H1 (cell line): ENCODE data around the gene ERP44. TPM values are rescaled to one million over a fixed set of nuclear protein-coding genes. Genes with fewer than 3 reads are reported as not detected.

ENCODE experiments used
- CTCF ChIA-PET: fragments of 300-600 bp; sonication (Branson Sonifier 250); formaldehyde crosslinking; loops from one replicate; lab custom pipeline; 2021; ENCODE audit not compliant: partially characterized antibody; lab: Charles Lee
- POLR2A ChIA-PET: fragments of 300-600 bp; sonication (Branson Sonifier 250); formaldehyde crosslinking; loops from one replicate; lab custom pipeline; 2021; ENCODE audit warnings: inconsistent platforms; ENCODE audit not compliant: partially characterized antibody; lab: Charles Lee
- DNase-seq, 2 experiments: peaks; one replicate each; pipeline versions ENCODE4 v3.0.0 to v3.0.0-alpha.2; 2010 to 2022; ENCODE audit warnings: low spot score in 2 of 2, low read depth in 1 of 2, mixed read lengths in 1 of 2
- FAIRE-seq: peaks from 2 replicates; lab custom pipeline; 2011; peaks lifted over from hg19 to GRCh38; lab: Jason Lieb, UNC
- H2AFZ ChIP-seq: 2 replicates; pipeline ENCODE4 v1.8.1; 2012; ENCODE audit warnings: low read length, inconsistent platforms
- H2AK5ac ChIP-seq: 2 replicates; pipeline ENCODE4 v1.6.1; 2013; ENCODE audit warnings: low read depth, low read length
- H2BK120ac ChIP-seq: replicated peaks from 2 replicates; pipeline ENCODE3; 2013; ENCODE audit warnings: low read depth, low read length, inconsistent platforms
- H2BK12ac ChIP-seq: 2 replicates; pipeline ENCODE4 v1.6.1; 2013; ENCODE audit warnings: low read depth, low read length
- H2BK15ac ChIP-seq: 2 replicates; pipeline ENCODE4 v1.6.1; 2013; ENCODE audit warnings: low read length
- H2BK20ac ChIP-seq: 2 replicates; pipeline ENCODE4 v1.6.1; 2013; ENCODE audit warnings: low read length
- H2BK5ac ChIP-seq: 2 replicates; pipeline ENCODE4 v1.6.1; 2013; ENCODE audit warnings: low read depth, low read length
- H3K14ac ChIP-seq: 2 replicates; pipeline ENCODE4 v1.6.1; 2013; ENCODE audit warnings: inconsistent platforms; ENCODE audit not compliant: insufficient read length
- H3K18ac ChIP-seq: 2 replicates; pipeline ENCODE4 v1.6.1; 2013; ENCODE audit warnings: low read length; ENCODE audit errors: extremely low read depth
- H3K23ac ChIP-seq: 2 replicates; pipeline ENCODE4 v1.6.1; 2013; ENCODE audit warnings: inconsistent platforms; ENCODE audit not compliant: insufficient read length
- H3K23me2 ChIP-seq: 2 replicates; pipeline ENCODE4 v1.6.1; 2013; ENCODE audit warnings: low read depth, low read length
- H3K27ac ChIP-seq: 2 replicates; pipeline ENCODE4 v1.6.1; 2011; ENCODE audit warnings: low read depth, low read length, inconsistent platforms
- H3K27me3 ChIP-seq, 4 experiments: replicated peaks in 1 of 4; 1 replicate in 1 of 4; 2 replicates in 3 of 4; pipeline versions ENCODE4 v1.6.1 to v1.8.1; 2011 to 2013; ENCODE audit warnings: low read length in 3 of 4, mild to moderate bottlenecking in 3 of 4, inconsistent platforms in 2 of 4, mixed read lengths in 2 of 4, moderate library complexity in 1 of 4; ENCODE audit not compliant: control insufficient read depth in 3 of 4, insufficient read depth in 3 of 4; ENCODE audit errors: extremely low read depth in 1 of 4
- H3K36me3 ChIP-seq, 4 experiments: 2 replicates each; pipeline versions ENCODE4 v1.6.1 to v1.8.1; 2011 to 2013; ENCODE audit warnings: mild to moderate bottlenecking in 4 of 4, low read length in 3 of 4, moderate library complexity in 2 of 4, control low read depth in 1 of 4, inconsistent platforms in 1 of 4; ENCODE audit not compliant: insufficient read depth in 4 of 4, control insufficient read depth in 2 of 4
- H3K4ac ChIP-seq: replicated peaks from 2 replicates; pipeline ENCODE3; 2013; ENCODE audit warnings: low read length, low read depth, mixed read lengths, inconsistent platforms; ENCODE audit not compliant: insufficient read length
- H3K4me1 ChIP-seq, 4 experiments: replicated peaks in 1 of 4; 1 replicate in 1 of 4; 2 replicates in 3 of 4; pipeline versions ENCODE4 v1.6.1 to v1.8.1; 2011 to 2013; ENCODE audit warnings: low read length in 3 of 4, inconsistent platforms in 2 of 4, mixed read lengths in 1 of 4; ENCODE audit not compliant: insufficient read depth in 4 of 4, control insufficient read depth in 3 of 4
- H3K4me2 ChIP-seq, 2 experiments: 2 replicates each; pipeline versions ENCODE4 v1.6.1 to v1.8.1; 2011 to 2013; ENCODE audit warnings: low read depth in 2 of 2, low read length in 2 of 2, control low read depth in 1 of 2, inconsistent platforms in 1 of 2, mild to moderate bottlenecking in 1 of 2; ENCODE audit not compliant: insufficient read depth in 1 of 2
- H3K4me3 ChIP-seq, 4 experiments: fragments of 200-600, 300-600 bp in 1 of 4; sonication (generic), shearing (Covaris generic), sonication (Bioruptor Twin) in 1 of 4; 2 replicates each; pipeline versions ENCODE4 v1.5.1 to v1.8.1; 2011 to 2016; ENCODE audit warnings: low read length in 4 of 4, low read depth in 3 of 4, control low read depth in 2 of 4, inconsistent platforms in 2 of 4, mild to moderate bottlenecking in 2 of 4, mixed read lengths in 1 of 4, moderate library complexity in 1 of 4; ENCODE audit not compliant: insufficient read depth in 2 of 4; ENCODE audit errors: extremely low read depth in 1 of 4
- H3K56ac ChIP-seq: replicated peaks from 2 replicates; pipeline ENCODE3; 2013; ENCODE audit warnings: low read depth, mild to moderate bottlenecking, mixed read lengths, low read length, inconsistent platforms; ENCODE audit not compliant: insufficient read length
- H3K79me1 ChIP-seq: 2 replicates; pipeline ENCODE4 v1.6.1; 2013; ENCODE audit warnings: low read depth, low read length, control low read depth
- H3K79me2 ChIP-seq, 2 experiments: 2 replicates each; pipeline versions ENCODE4 v1.6.1 to v1.8.1; 2012 to 2013; ENCODE audit warnings: low read length in 2 of 2, mild to moderate bottlenecking in 2 of 2, inconsistent platforms in 1 of 2; ENCODE audit not compliant: insufficient read depth in 2 of 2, control insufficient read depth in 1 of 2
- H3K9ac ChIP-seq, 4 experiments: replicated peaks in 1 of 4; 1 replicate in 1 of 4; 2 replicates in 3 of 4; pipeline versions ENCODE4 v1.6.1 to v1.8.1; 2011 to 2013; ENCODE audit warnings: low read depth in 3 of 4, low read length in 3 of 4, control low read depth in 2 of 4, mild to moderate bottlenecking in 2 of 4, moderate library complexity in 2 of 4, inconsistent platforms in 1 of 4; ENCODE audit errors: extremely low read depth in 1 of 4
- H3K9me3 ChIP-seq, 2 experiments: 2 replicates each; pipeline versions ENCODE4 v1.6.1 to v1.8.1; 2012 to 2013; ENCODE audit warnings: mild to moderate bottlenecking in 2 of 2, moderate library complexity in 2 of 2, control low read depth in 1 of 2, inconsistent platforms in 1 of 2, low read depth in 1 of 2, low read length in 1 of 2, mixed read lengths in 1 of 2; ENCODE audit not compliant: insufficient read depth in 2 of 2
- H4K20me1 ChIP-seq, 2 experiments: replicated peaks in 1 of 2; 2 replicates each; pipeline versions ENCODE3 to v1.8.1; 2011 to 2013; ENCODE audit warnings: inconsistent platforms in 2 of 2, low read length in 2 of 2, mild to moderate bottlenecking in 1 of 2; ENCODE audit not compliant: insufficient read depth in 2 of 2, control insufficient read depth in 1 of 2
- H4K5ac ChIP-seq: 2 replicates; pipeline ENCODE4 v1.6.1; 2013; ENCODE audit warnings: low read length, low read depth, mixed read lengths, inconsistent platforms; ENCODE audit not compliant: insufficient read length
- H4K8ac ChIP-seq: 2 replicates; pipeline ENCODE4 v1.8.0; 2013; ENCODE audit warnings: mild to moderate bottlenecking, moderate library complexity, low read length, inconsistent platforms; ENCODE audit not compliant: insufficient read depth; ENCODE audit errors: extremely low read depth
- H4K91ac ChIP-seq: replicated peaks from 2 replicates; pipeline ENCODE3; 2013; ENCODE audit warnings: low read length, mixed read lengths, inconsistent platforms; ENCODE audit not compliant: insufficient read length
- HDAC6 ChIP-seq: IDR thresholded peaks from one replicate; pipeline ENCODE4 v1.7.1; 2012; ENCODE audit warnings: low read depth, mild to moderate bottlenecking, inconsistent platforms, low read length, moderate library complexity
- KDM5A ChIP-seq: fragments of 200-600 bp; IDR thresholded peaks from 2 replicates; pipeline ENCODE4 v1.7.1; 2012; ENCODE audit warnings: mild to moderate bottlenecking, low read length, inconsistent platforms, mixed read lengths
- POLR2AphosphoS5 ChIP-seq: IDR thresholded peaks from 2 replicates; pipeline ENCODE4 v1.6.1; 2011; ENCODE audit warnings: low read depth, low read length
- POU5F1 ChIP-seq: IDR thresholded peaks from 2 replicates; pipeline ENCODE4 v1.6.1; 2011; ENCODE audit warnings: low read depth, mild to moderate bottlenecking, low read length, moderate library complexity
- SIN3A ChIP-seq, 2 experiments: IDR thresholded peaks in 1 of 2; conservative IDR thresholded peaks in 1 of 2; 2 replicates each; pipeline ENCODE4 v1.6.1; 2011 to 2012; ENCODE audit warnings: low read length in 2 of 2, improper control_type of control experiment in 1 of 2, low read depth in 1 of 2, mild to moderate bottlenecking in 1 of 2
- SUZ12 ChIP-seq: fragments of 200-600 bp; sonication (generic); IDR thresholded peaks from 2 replicates; pipeline ENCODE4 v1.6.1; 2012; ENCODE audit warnings: mild to moderate bottlenecking, inconsistent platforms, low read length, moderate library complexity, mixed read lengths
- TEAD4 ChIP-seq: IDR thresholded peaks from 2 replicates; pipeline ENCODE4 v1.6.1; 2012; ENCODE audit warnings: low read depth, low read length, inconsistent platforms, mixed read lengths
- YY1 ChIP-seq: IDR thresholded peaks from 2 replicates; pipeline ENCODE4 v1.6.1; 2011; ENCODE audit warnings: low read depth, mild to moderate bottlenecking, low read length
- WGBS, 2 experiments: shearing (Covaris generic) in 1 of 2; methylation state at CpG; one replicate each; pipeline versions ENCODE4 v1.1.6 to v1.1.7; 2013 to 2015; ENCODE audit warnings: low lambda C conversion rate in 2 of 2, mixed read lengths in 2 of 2, inconsistent platforms in 1 of 2, low coverage in 1 of 2, missing lambda C conversion rate in 1 of 2; ENCODE audit not compliant: insufficient replicate concordance in 2 of 2, insufficient coverage in 1 of 2, insufficient read length in 1 of 2; ENCODE audit errors: extremely low coverage in 1 of 2, missing lambda C conversion rate in 1 of 2; 5-methylcytosine and 5-hydroxymethylcytosine counted together
- polyA plus RNA-seq, 7 experiments: library from polyadenylated mRNA; depleted of rRNA in 3 of 7; stranded (reverse) in 5 of 7; unstranded in 2 of 7; fragments of >200 nt in 5 of 7; fragments of 200-250 nt in 2 of 7; gene quantifications; 1 replicate in 5 of 7; 2 replicates in 1 of 7; 4 replicates in 1 of 7; pipeline versions ENCODE4 v1.2.1 to v1.2.3, GENCODE V29; 2011 to 2013; ENCODE audit warnings: missing spikeins in 2 of 7, mixed read lengths in 2 of 7
- total RNA-seq: library from RNA; stranded (reverse); fragmentation: NEBNext Ultra II Directional; extraction: Animal tissue kit (Norgen Biotek cat#: 25700); gene quantifications from 2 replicates; pipeline ENCODE4 v1.2.1, GENCODE V29; 2021

Gene ERP44
- total and polyA plus RNA-seq, 2 of the 8 experiments (the other 6 are each of a cell fraction or from before 2014, with no cell fraction given), result 5.7 to 15.6 TPM

DNA sequence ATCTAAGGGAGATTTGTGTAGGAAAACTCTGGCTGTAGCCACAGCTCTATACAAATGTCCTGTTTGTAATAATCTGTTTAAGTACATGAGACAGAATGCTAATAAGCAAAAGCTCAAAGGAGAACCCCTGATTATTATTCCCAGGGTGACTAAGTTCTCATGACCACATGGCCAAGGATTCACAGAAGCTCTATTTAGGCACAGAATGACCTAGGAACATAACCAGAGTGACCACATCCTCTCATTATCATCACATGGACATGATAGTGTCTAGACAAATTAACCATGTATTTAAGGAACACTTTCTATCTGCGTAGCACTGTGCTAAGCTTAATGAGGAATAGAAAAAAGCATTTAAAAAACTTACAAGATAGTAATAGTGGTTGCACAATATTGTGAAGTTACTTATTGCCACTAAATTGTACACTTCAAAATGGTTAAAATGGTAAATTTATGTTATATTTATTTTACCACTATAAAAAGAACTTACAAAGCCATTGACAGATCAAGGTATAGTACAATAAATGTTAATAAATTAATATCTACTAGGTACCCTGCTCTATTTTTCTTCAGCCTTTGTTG is 136.0 kb downstream of the ERP44 start:
- H2BK20ac ChIP-seq, result no peak overlapping the region
- no peak overlapping the region for H4K8ac ChIP-seq
- H3K27me3 ChIP-seq, result no peaks in the 10 kb centered on the region
- H4K5ac ChIP-seq, result no peak overlapping the region
- H3K4me2 ChIP-seq, result no peak overlapping the region
- no peak overlapping the region for H3K23ac ChIP-seq
- H3K9me3 ChIP-seq, result no peaks in the 10 kb centered on the region
- TF ChIP-seq TEAD4, result no peak
- no peak for TF ChIP-seq YY1
- TF ChIP-seq KDM5A, result no peak
- no peak for TF ChIP-seq SUZ12
- no peak for TF ChIP-seq SIN3A (conservative IDR thresholded peaks at IDR 0.05 in 1 of 2, IDR thresholded peaks at IDR 0.05 in 1 of 2; ENCODE audit: low read depth in 1 of 2, low read length in 2 of 2)
- TF ChIP-seq HDAC6, result no peak
- TF ChIP-seq POU5F1, result no peak
- no peak for TF ChIP-seq POLR2AphosphoS5
- no peak overlapping the region for H3K18ac ChIP-seq
- no peak overlapping the region for H3K56ac ChIP-seq
- H3K23me2 ChIP-seq, result no peaks in the 10 kb centered on the region
- no peak overlapping the region for H4K91ac ChIP-seq
- peaks cover 0 to 5% (median 4%) of the 10 kb centered on the region in 4 experiments; a peak in 4 of 7 replicates for H3K4me1 ChIP-seq
- H3K14ac ChIP-seq, result no peak overlapping the region
- H2BK5ac ChIP-seq, result no peak overlapping the region
- H2AK5ac ChIP-seq, result no peak overlapping the region
- FAIRE-seq, result no peak
- H3K36me3 ChIP-seq, result no peaks in the 10 kb centered on the region
- H3K4me3 ChIP-seq, result no peak overlapping the region
- no peak overlapping the region for H2BK12ac ChIP-seq
- ChIA-PET CTCF (interaction anchor here (2.2 kb wide), 1 partner anchor 15 kb away, joined by 11 read pairs; no protein-coding TSS in a partner anchor), POLR2A (no interaction called here)
- H3K79me2 ChIP-seq, result no peaks in the 10 kb centered on the region
- H2AFZ ChIP-seq, result no peak overlapping the region
- no peak overlapping the region for H3K4ac ChIP-seq
- H3K79me1 ChIP-seq, result no peaks in the 10 kb centered on the region
- H2BK120ac ChIP-seq, result no peak overlapping the region
- H2BK15ac ChIP-seq, result no peak overlapping the region
- 100% methylated on average over 1 of the region's 1 CpG; no CpG with 5 or more reads in 1 of the 2 experiments for WGBS, 2 experiments
- H3K9ac ChIP-seq, result no peak overlapping the region
- no peaks in the 10 kb centered on the region for H4K20me1 ChIP-seq
- H3K27ac ChIP-seq, result no peak overlapping the region
- DNase-seq, result no peak
